ENCODE measurements around the gene IL17RC. TPM values are rescaled to one million over a fixed set of nuclear protein-coding genes. Genes with fewer than 3 reads are reported as not detected.

The IL17RC gene
- polyA plus RNA-seq, 1 donor, result 28.4 TPM

DNA sequence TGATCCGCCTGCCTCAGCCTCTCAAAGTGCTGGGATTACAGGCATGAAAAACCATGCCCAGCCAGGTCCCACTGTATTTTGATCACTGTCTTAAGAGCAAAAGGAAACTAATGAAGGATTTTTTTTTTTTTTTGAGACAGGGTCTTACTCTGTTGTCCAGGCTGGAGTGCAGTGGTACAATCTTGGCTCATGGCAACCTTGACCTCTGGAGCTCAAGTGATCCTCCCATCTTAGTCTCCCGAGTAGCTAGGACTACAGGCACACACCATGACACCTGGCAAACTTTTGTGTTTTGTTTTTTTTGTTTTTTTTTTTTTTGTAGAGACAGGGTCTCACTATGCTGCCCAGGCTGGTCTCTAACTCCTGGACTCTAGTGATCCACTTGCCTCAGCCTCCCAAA, 63.4 kb downstream of the IL17RC start:
- no peak for DNase-seq (ENCODE audit: low read depth)

Other genes with a start within 250 kb of the IL17RC start
- not detected for gene CPNE9, start 213.3 kb upstream of the IL17RC start, polyA plus RNA-seq (ENCODE audit: insufficient read length)
- gene BRPF1, start 185.4 kb upstream of the IL17RC start, polyA plus RNA-seq (ENCODE audit: insufficient read length), result 11.7 TPM
- 30.0 TPM for gene OGG1, start 167.1 kb upstream of the IL17RC start, polyA plus RNA-seq (ENCODE audit: insufficient read length)
- 11.9 TPM for gene CAMK1, start 147.2 kb upstream of the IL17RC start, polyA plus RNA-seq (ENCODE audit: insufficient read length)
- gene TADA3, start 124.6 kb upstream of the IL17RC start, polyA plus RNA-seq (ENCODE audit: insufficient read length), result 61.8 TPM
- 75.6 TPM for gene ARPC4, start 124.0 kb upstream of the IL17RC start, polyA plus RNA-seq (ENCODE audit: insufficient read length)
- gene TTLL3, start 106.8 kb upstream of the IL17RC start, polyA plus RNA-seq (ENCODE audit: insufficient read length), result 35.6 TPM
- gene RPUSD3, start 73.1 kb upstream of the IL17RC start, polyA plus RNA-seq (ENCODE audit: insufficient read length), result 29.7 TPM
- 0.22 TPM for gene CIDEC, start 36.8 kb upstream of the IL17RC start, polyA plus RNA-seq (ENCODE audit: insufficient read length)
- 31.7 TPM for gene JAGN1, start 26.5 kb upstream of the IL17RC start, polyA plus RNA-seq (ENCODE audit: insufficient read length)
- gene IL17RE, start 14.2 kb upstream of the IL17RC start, polyA plus RNA-seq (ENCODE audit: insufficient read length), result 1.8 TPM
- 36.7 TPM for gene CRELD1, start 16.7 kb downstream of the IL17RC start, polyA plus RNA-seq (ENCODE audit: insufficient read length)
- gene PRRT3, start 35.3 kb downstream of the IL17RC start, polyA plus RNA-seq (ENCODE audit: insufficient read length), result 2.3 TPM
- gene EMC3, start 69.7 kb downstream of the IL17RC start, polyA plus RNA-seq (ENCODE audit: insufficient read length), result 37.4 TPM
- 6.9 TPM for gene FANCD2, start 109.3 kb downstream of the IL17RC start, polyA plus RNA-seq (ENCODE audit: insufficient read length)
- 0.30 TPM for gene FANCD2OS, start 191.2 kb downstream of the IL17RC start, polyA plus RNA-seq (ENCODE audit: insufficient read length)
- gene BRK1, start 198.6 kb downstream of the IL17RC start, polyA plus RNA-seq (ENCODE audit: insufficient read length), result 127 TPM
- 43.8 TPM for gene VHL, start 224.7 kb downstream of the IL17RC start, polyA plus RNA-seq (ENCODE audit: insufficient read length)
- 0.94 TPM for gene IRAK2, start 247.8 kb downstream of the IL17RC start, polyA plus RNA-seq (ENCODE audit: insufficient read length)

All from forelimb muscle (tissue), 1 donor.